Loucy (cell line): Measurements from ENCODE around the gene ZNF474.

ENCODE experiments used
- CTCF ChIP-seq: fragments of 200-600 bp; sonication (generic); conservative IDR thresholded peaks from 2 replicates; pipeline ENCODE4 v1.5.1; 2014; ENCODE audit warnings: mild to moderate bottlenecking, antibody characterized with exemption, low read length
- EZH2phosphoT487 ChIP-seq: fragments of 200-600 bp; IDR thresholded peaks from 2 replicates; pipeline ENCODE4 v1.6.1; 2018; ENCODE audit warnings: antibody characterized with exemption, mild to moderate bottlenecking, moderate library complexity, borderline replicate concordance

- TF ChIP-seq CTCF (no peak), EZH2phosphoT487 (no peak)
These were observed 73.6 kb downstream of the ZNF474 start for GRCh38 chr5:122202952-122203351.
